ENCODE measurements around the gene QRICH2. TPM values are rescaled to one million over a fixed set of nuclear protein-coding genes. Genes with fewer than 3 reads are reported as not detected.

The QRICH2 gene
- total RNA-seq, 2 experiments from 2014 or later = 1.8 to 2.1 TPM

DNA sequence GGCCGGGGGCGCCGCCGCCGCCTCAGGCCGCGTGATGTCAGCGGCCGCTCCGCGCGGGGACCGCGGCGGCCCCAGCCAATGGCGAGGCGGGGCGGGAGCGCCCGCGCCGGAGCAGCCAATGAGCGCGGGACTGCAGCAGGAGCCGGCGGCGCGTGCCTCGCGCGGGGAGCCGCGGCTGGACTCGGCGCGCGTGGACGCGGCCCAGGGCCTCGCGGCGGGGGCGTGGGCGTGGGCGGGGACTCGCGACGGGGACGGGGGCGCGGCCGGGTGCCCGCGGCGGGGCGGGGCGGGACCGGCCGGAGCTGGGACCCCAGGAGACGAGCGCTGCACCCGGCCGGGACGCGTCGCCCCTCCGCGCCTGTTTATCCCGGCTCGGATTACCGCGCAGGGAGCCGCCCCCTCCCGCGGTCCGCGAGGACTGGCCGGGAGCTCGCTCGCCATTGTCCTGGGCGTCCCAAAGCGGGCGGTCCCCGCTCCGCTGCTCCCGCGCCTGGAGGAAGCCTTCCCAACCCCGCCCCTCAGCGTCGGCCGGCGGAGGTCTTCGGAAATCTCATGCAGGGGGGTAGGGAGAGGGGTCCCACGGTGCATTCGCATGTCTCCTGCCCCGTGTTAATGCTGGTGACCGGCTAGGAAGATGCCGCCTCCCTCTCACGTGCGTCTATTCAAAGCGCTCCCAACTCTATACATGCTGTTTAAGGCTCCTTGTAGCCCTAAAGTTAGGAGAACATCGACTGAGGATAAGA is 67.4 kb downstream of the QRICH2 start, which contains the start of gene RNF157:
Gene RNF157, minus strand, starts transcription at position 33 of the 743 bp plus-strand sequence. CDS start 253 bp downstream, outside the sequence.
- Mint-ChIP-seq H3K27me3 (no peaks in the 10 kb centered on the region), H3K4me3 (peak within 1 kb of the TSS; percentile 89), H3K4me1 (ENCODE audit: low read depth) (peaks cover 54% of the 10 kb centered on the region), H3K9me3 (no peaks in the 10 kb centered on the region), H3K36me3 (ENCODE audit: low read depth) (peaks cover 4% of the 10 kb centered on the region), H3K27ac (peak within 1 kb of the TSS; percentile 77)
- ATAC-seq (ENCODE audit: poor library complexity) (peak; percentile 91), DNase-seq (peak; percentile 39 to 90 (median 64))
- CTCF ChIA-PET = interaction anchor here (0.5 to 1.3 kb wide), 3 partner anchors 26 to 59 kb away, joined by 3 to 7 read pairs (median 5); no protein-coding TSS in a partner anchor
- peak within 1 kb of the TSS; percentile 35 to 36 for H3K27ac ChIP-seq (ENCODE audit: low read depth in 1 of 2, low read length in 2 of 2)
- TF ChIP-seq, protein P1, sequence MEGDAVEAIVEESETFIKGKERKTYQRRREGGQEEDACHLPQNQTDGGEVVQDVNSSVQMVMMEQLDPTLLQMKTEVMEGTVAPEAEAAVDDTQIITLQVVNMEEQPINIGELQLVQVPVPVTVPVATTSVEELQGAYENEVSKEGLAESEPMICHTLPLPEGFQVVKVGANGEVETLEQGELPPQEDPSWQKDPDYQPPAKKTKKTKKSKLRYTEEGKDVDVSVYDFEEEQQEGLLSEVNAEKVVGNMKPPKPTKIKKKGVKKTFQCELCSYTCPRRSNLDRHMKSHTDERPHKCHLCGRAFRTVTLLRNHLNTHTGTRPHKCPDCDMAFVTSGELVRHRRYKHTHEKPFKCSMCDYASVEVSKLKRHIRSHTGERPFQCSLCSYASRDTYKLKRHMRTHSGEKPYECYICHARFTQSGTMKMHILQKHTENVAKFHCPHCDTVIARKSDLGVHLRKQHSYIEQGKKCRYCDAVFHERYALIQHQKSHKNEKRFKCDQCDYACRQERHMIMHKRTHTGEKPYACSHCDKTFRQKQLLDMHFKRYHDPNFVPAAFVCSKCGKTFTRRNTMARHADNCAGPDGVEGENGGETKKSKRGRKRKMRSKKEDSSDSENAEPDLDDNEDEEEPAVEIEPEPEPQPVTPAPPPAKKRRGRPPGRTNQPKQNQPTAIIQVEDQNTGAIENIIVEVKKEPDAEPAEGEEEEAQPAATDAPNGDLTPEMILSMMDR (IDR thresholded peaks at IDR 0.05) = no peak
- intact Hi-C loops (cut with DNase I, micrococcal nuclease) = loop anchor here (1.0 to 5.0 kb wide), 3 partner anchors 24 to 48 kb away; partner anchors contain the start of gene UBALD2 (in 2 of the 2)
- peaks cover 66% of the 10 kb centered on the region for H3K4me1 ChIP-seq (ENCODE audit: insufficient read depth, low read length)
- peak within 1 kb of the TSS; percentile 86 for H3K4me3 ChIP-seq (ENCODE audit: low read length)
- no peaks in the 10 kb centered on the region for H3K9me3 ChIP-seq (ENCODE audit: control insufficient read depth in 1 of 2, insufficient read depth in 1 of 2, low read length in 2 of 2)
- no peaks in the 10 kb centered on the region for H3K27me3 ChIP-seq (ENCODE audit: control insufficient read depth in 1 of 2, insufficient read depth in 2 of 2, low read length in 2 of 2)
- H3K36me3 ChIP-seq (ENCODE audit: insufficient read depth, low read length) = no peaks in the 10 kb centered on the region
- POLR2A ChIA-PET = interaction anchor here (0.9 to 18.7 kb wide), 6 partner anchors 11 to 61 kb away, joined by 3 to 394 read pairs (median 6); partner anchors contain the start of gene UBALD2

- Histone ChIP-seq H3K27ac (ENCODE audit: low read depth in 1 of 2, low read length in 2 of 2) (no peak overlapping the region), H3K9me3 (ENCODE audit: control insufficient read depth in 1 of 2, insufficient read depth in 1 of 2, low read length in 2 of 2) (no peaks in the 10 kb centered on the region), H3K36me3 (ENCODE audit: insufficient read depth, low read length) (no peaks in the 10 kb centered on the region), H3K27me3 (ENCODE audit: control insufficient read depth in 1 of 2, insufficient read depth in 2 of 2, low read length in 2 of 2) (no peaks in the 10 kb centered on the region), H3K4me3 (ENCODE audit: low read length) (peak overlapping the region; percentile 61), H3K4me1 (ENCODE audit: insufficient read depth, low read length) (peaks cover 57% of the 10 kb centered on the region)
- peak in 3 of 14 experiments; percentile 19 to 39 (median 37) for DNase-seq
- Mint-ChIP-seq H3K27me3 (no peaks in the 10 kb centered on the region), H3K4me1 (ENCODE audit: low read depth) (peaks cover 56% of the 10 kb centered on the region), H3K9me3 (no peaks in the 10 kb centered on the region), H3K36me3 (ENCODE audit: low read depth) (peaks cover 4% of the 10 kb centered on the region), H3K27ac (peak overlapping the region; percentile 72), H3K4me3 (peak overlapping the region; percentile 87)
- POLR2A ChIA-PET = interaction anchor here (1.3 to 18.7 kb wide), 3 partner anchors 12 to 58 kb away, joined by 5 to 394 read pairs (median 13); partner anchors contain the start of gene UBALD2
- no peak for ATAC-seq (ENCODE audit: poor library complexity)
- TF ChIP-seq, protein P1 (IDR thresholded peaks at IDR 0.05) = no peak
- CTCF ChIA-PET = interaction anchor here (0.6 to 2.1 kb wide), 3 partner anchors 38 to 99 kb away, joined by 4 to 8 read pairs (median 4); partner anchors contain the start of gene FOXJ1
- intact Hi-C loops (cut with DNase I, micrococcal nuclease) = loop anchor here (1.0 to 5.0 kb wide), 4 partner anchors 25 to 47 kb away; partner anchors contain the start of gene UBALD2 (in 2 of the 2)
Observed at GRCh38 chr17:76239538-76240274, 68.4 kb downstream of the QRICH2 start.
